K562 (cell line): ENCODE measurements around the gene BORCS5. TPM values are rescaled to one million over a fixed set of nuclear protein-coding genes. Genes with fewer than 3 reads are reported as not detected.

Source experiments
- ATAC-seq: fragments of 200-7000 bp; cut with Tn5 transposase; 3 replicates; pipeline ENCODE4 v1.9.1; 2020; ENCODE audit warnings: moderate library complexity
- BruUV-seq: library from RNA; stranded (reverse); fragments of 400-500 nt; replicated peaks from 2 replicates; lab custom pipeline; 2021; lab: Mats Ljungman, UMichigan
- CTCF ChIA-PET: fragments of 300-600 bp; formaldehyde crosslinking; extraction: SDS; loops from one replicate; lab custom pipeline; 2021; ENCODE audit warnings: low intra/inter-chr PET ratio; lab: Yijun Ruan, JAX
- POLR2A ChIA-PET: fragments of 300-600, 350-650 bp; sonication (Branson Sonifier 250); formaldehyde crosslinking; extraction: SDS; loops from one replicate; lab custom pipeline; 2021; ENCODE audit warnings: antibody characterized with exemption, inconsistent platforms; lab: Yijun Ruan, JAX
- DNase-seq, 4 experiments: peaks; one replicate each; pipeline versions ENCODE4 v3.0.0 to v3.0.0-alpha.2; 2011 to 2018; ENCODE audit warnings: low spot score in 3 of 4, mixed read lengths in 3 of 4; ENCODE audit errors: extremely low read depth in 1 of 4
- FAIRE-seq: peaks from 2 replicates; lab custom pipeline; 2011; peaks lifted over from hg19 to GRCh38; lab: Jason Lieb, UNC
- H2AFZ ChIP-seq: 2 replicates; pipeline ENCODE4 v1.6.0; 2011; ENCODE audit warnings: low read depth, low read length, control low read depth, inconsistent platforms
- H3K27ac ChIP-seq: fragments of 200-600 bp; 3 replicates; pipeline ENCODE4 v1.8.0; 2011; ENCODE audit warnings: low read depth, mild to moderate bottlenecking, control low read depth, inconsistent platforms, low read length, moderate library complexity, mixed read lengths; ENCODE audit errors: extremely low read depth
- H3K27me3 ChIP-seq, 2 experiments: fragments of 300-600 bp in 1 of 2; 2 replicates in 1 of 2; 3 replicates in 1 of 2; pipeline versions ENCODE4 v1.6.0 to v1.8.0; 2011; ENCODE audit warnings: inconsistent platforms in 2 of 2, low read length in 2 of 2, mild to moderate bottlenecking in 1 of 2, mixed read lengths in 1 of 2, moderate library complexity in 1 of 2; ENCODE audit not compliant: control insufficient read depth in 2 of 2, insufficient read depth in 2 of 2
- H3K36me3 ChIP-seq: fragments of 300-600 bp; 3 replicates; pipeline ENCODE4 v1.8.0; 2011; ENCODE audit warnings: mild to moderate bottlenecking, low read length, inconsistent platforms; ENCODE audit not compliant: control insufficient read depth, insufficient read depth
- H3K4me1 ChIP-seq, 2 experiments: fragments of 200-600 bp in 1 of 2; replicated peaks in 1 of 2; 2 replicates in 1 of 2; 3 replicates in 1 of 2; pipeline versions ENCODE4 v1.5.1 to v1.8.0; 2011; ENCODE audit warnings: inconsistent platforms in 2 of 2, low read length in 2 of 2, mild to moderate bottlenecking in 1 of 2, mixed read lengths in 1 of 2, moderate library complexity in 1 of 2; ENCODE audit not compliant: control insufficient read depth in 2 of 2, insufficient read depth in 2 of 2
- H3K4me2 ChIP-seq: 2 replicates; pipeline ENCODE4 v1.6.1; 2011; ENCODE audit warnings: low read length, control low read depth, inconsistent platforms, mixed read lengths; ENCODE audit not compliant: insufficient read depth
- H3K4me3 ChIP-seq: fragments of 200-600 bp; sonication (generic), shearing (Covaris generic); 2 replicates; pipeline ENCODE4 v1.5.1; 2016; ENCODE audit warnings: control low read depth, inconsistent platforms
- H3K79me2 ChIP-seq: fragments of 200-600 bp; 3 replicates; pipeline ENCODE4 v1.8.0; 2011; ENCODE audit warnings: low read length, inconsistent platforms; ENCODE audit not compliant: control insufficient read depth, insufficient read depth
- H3K9ac ChIP-seq, 2 experiments: 2 replicates each; pipeline versions ENCODE4 v1.6.0 to v1.6.1; 2011; ENCODE audit warnings: low read depth in 2 of 2, low read length in 2 of 2, control low read depth in 1 of 2, inconsistent platforms in 1 of 2, mild to moderate bottlenecking in 1 of 2, mixed read lengths in 1 of 2; ENCODE audit not compliant: insufficient read depth in 1 of 2
- H3K9me1 ChIP-seq: one replicate; pipeline ENCODE4 v1.6.0; 2011; ENCODE audit warnings: inconsistent platforms, mild to moderate bottlenecking, low read length, moderate library complexity; ENCODE audit not compliant: control insufficient read depth, insufficient read depth
- H3K9me3 ChIP-seq: replicated peaks from 2 replicates; pipeline ENCODE4 v1.5.1; 2011; ENCODE audit warnings: low read depth, low read length, inconsistent platforms; ENCODE audit not compliant: control insufficient read depth, insufficient read depth
- H4K20me1 ChIP-seq: replicated peaks from 2 replicates; pipeline ENCODE4 v1.6.1; 2011; ENCODE audit warnings: low read length, inconsistent platforms, mixed read lengths; ENCODE audit not compliant: control insufficient read depth, insufficient read depth
- ADNP ChIP-seq: fragments of 200-800 bp; sonication (Bioruptor generic); IDR thresholded peaks from 2 replicates; pipeline ENCODE4 v1.6.1; 2016; ENCODE audit warnings: missing genetic modification characterization, missing compliant biosample characterization
- ILK ChIP-seq: fragments of 450-650 bp; IDR thresholded peaks from 2 replicates; pipeline ENCODE4 v1.6.1; 2016; ENCODE audit warnings: missing genetic modification characterization, low read depth, mild to moderate bottlenecking, missing compliant biosample characterization, moderate library complexity, borderline replicate concordance
- MIER1 ChIP-seq: fragments of 450-650 bp; IDR thresholded peaks from 2 replicates; pipeline ENCODE4 v1.6.1; 2016; ENCODE audit warnings: antibody characterized with exemption, mild to moderate bottlenecking, low read depth
- NFYB ChIP-seq: IDR thresholded peaks from 2 replicates; pipeline ENCODE4 v1.6.1; 2011; ENCODE audit warnings: mild to moderate bottlenecking, moderate library complexity; ENCODE audit not compliant: insufficient read length; ENCODE audit errors: extremely low read depth
- POLR2AphosphoS2 ChIP-seq: IDR thresholded peaks from 2 replicates; pipeline ENCODE4 v1.6.1; 2012; ENCODE audit warnings: low read length, improper control_type of control experiment
- RFX1 ChIP-seq: fragments of 450-650 bp; IDR thresholded peaks from 2 replicates; pipeline ENCODE4 v1.6.1; 2016; ENCODE audit warnings: mild to moderate bottlenecking, moderate library complexity
- SRSF9 ChIP-seq: fragments of 200-400 bp; formaldehyde crosslinking; IDR thresholded peaks from 2 replicates; pipeline ENCODE4 v1.6.1; 2017; ENCODE audit warnings: low read depth, low read length, borderline replicate concordance
- ZNF778 ChIP-seq: fragments of 450-650 bp; formaldehyde crosslinking; IDR thresholded peaks from 2 replicates; pipeline ENCODE4 v1.4.0; 2020; ENCODE audit warnings: mild to moderate bottlenecking, moderate library complexity
- WGBS: fragments of 100-300 bp; shearing (Covaris generic); methylation state at CpG from one replicate; pipeline ENCODE4 v1.1.6; 2016; ENCODE audit warnings: low coverage, mixed read lengths; ENCODE audit not compliant: insufficient coverage; ENCODE audit errors: missing lambda C conversion rate; 5-methylcytosine and 5-hydroxymethylcytosine counted together
- in situ Hi-C: fragments of 300-500 bp; cut with MboI; formaldehyde crosslinking; loops from 4 replicates; pipeline ENCODE4 v1.15.0; 2018; ENCODE audit warnings: inconsistent platforms, mixed read lengths
- intact Hi-C: fragments of 100-400 bp; cut with micrococcal nuclease; formaldehyde crosslinking; loops from 2 replicates; pipeline ENCODE4 v1.14.2; 2022
- polyA plus RNA-seq, 8 experiments: library from polyadenylated mRNA; depleted of rRNA in 4 of 8; stranded (reverse) in 5 of 8; unstranded in 3 of 8; fragments of >200 nt; fragmentation: Nextera tagmentation in 2 of 8; fragmentation: Illumina TruSeq in 1 of 8; extraction: Ambion mirVana in 2 of 8; extraction: Trizol in 1 of 8; gene quantifications; 2 replicates each; pipeline versions ENCODE4 v1.2.1 to v1.2.3, GENCODE V29; 2011 to 2014; ENCODE audit warnings: inconsistent platforms in 1 of 8, missing spikeins in 1 of 8
- total RNA-seq, 7 experiments: library from RNA; depleted of rRNA in 6 of 7; stranded (reverse); fragments of >200 nt in 6 of 7; fragmentation: Illumina TruSeq in 2 of 7; extraction: Trizol in 2 of 7; gene quantifications; 2 replicates each; pipeline versions ENCODE4 v1.2.1 to v1.2.3, GENCODE V29; 2011 to 2021; ENCODE audit warnings: low replicate concordance in 1 of 7
- TF ChIP-seq, protein P1 (sequence below): fragments of 450-650 bp; IDR thresholded peaks from 2 replicates; pipeline ENCODE4 v1.7.0; 2016; ENCODE audit warnings: borderline replicate concordance
- TF ChIP-seq, protein P2 (sequence below), 2 experiments: fragments of 450-650 bp in 1 of 2; IDR thresholded peaks; 2 replicates each; pipeline ENCODE4 v1.6.1; 2011 to 2017; ENCODE audit warnings: low read depth in 2 of 2, antibody characterized with exemption in 1 of 2, borderline replicate concordance in 1 of 2, low read length in 1 of 2, mild to moderate bottlenecking in 1 of 2, mixed read lengths in 1 of 2; ENCODE audit not compliant: control insufficient read depth in 1 of 2
- TF ChIP-seq, protein P3 (sequence below): fragments of 450-650 bp; IDR thresholded peaks from 2 replicates; pipeline ENCODE4 v1.6.1; 2018; ENCODE audit not compliant: partially characterized antibody

Gene BORCS5
- total and polyA plus RNA-seq, 9 of the 15 experiments (the other 6 are each of a cell fraction or from before 2014, with no cell fraction given) = 0.31 to 12.4 (median 6.6) TPM

DNA sequence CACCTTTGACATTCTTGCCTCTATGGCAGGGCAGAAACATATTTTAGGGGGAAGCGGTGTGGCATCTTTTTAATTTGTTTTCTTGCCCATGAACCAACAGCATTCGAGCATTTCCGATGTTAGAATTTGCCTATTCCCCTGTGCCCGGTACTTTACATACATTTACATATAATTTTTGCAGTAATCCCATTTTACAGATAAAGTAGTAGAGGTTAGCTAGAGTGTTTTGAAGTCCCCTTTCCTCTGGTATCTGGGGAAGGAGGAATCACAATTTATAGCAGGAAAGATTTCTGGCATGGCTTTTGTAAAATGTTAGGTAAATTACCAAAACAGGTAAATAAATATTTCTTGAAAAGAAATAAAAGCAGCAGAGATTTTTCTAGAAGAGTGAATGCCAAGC, 1.6 kb downstream of the BORCS5 start (continued):
- TF ChIP-seq ADNP = no peak
- TF ChIP-seq, all 486 proteins: peak for 2

DNA sequence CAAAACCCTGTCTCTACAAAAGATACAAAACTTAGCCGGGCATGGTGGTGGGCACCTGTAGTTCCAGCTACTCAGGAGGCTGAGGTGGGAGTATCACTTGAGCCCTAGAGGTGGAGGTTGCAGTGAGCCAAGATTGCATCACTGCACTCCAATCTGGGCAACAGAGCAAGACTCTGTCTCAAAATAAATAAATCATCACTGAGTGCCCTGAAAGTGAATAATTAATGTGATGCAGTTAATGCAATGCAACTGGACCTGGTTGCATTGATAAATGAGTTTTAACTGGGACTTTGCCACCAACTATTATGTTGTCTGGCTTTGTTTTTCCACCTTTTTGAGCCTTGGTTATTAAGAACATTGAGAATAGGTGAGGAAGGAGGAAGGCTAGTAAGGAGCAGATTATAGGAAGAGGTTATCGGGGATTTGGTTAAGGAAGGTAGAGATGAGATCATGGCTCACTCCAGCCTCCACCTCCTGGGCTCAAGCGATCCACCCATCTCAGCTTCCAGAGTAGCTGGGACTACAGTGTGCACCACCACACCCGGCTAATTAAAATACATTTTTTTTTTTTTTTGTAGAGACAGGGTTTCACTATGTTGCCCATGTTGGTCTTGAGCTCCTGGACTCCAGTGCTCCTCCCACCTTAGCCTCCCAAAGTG, 8.0 kb downstream of the BORCS5 start:
- no peak overlapping the region for H3K4me2 ChIP-seq
- H3K27ac ChIP-seq = no peak overlapping the region
- intact Hi-C loops (no loop called here), in situ Hi-C loops (no loop called here)
- no peaks in the 10 kb centered on the region for H3K9me1 ChIP-seq
- POLR2A ChIA-PET = interaction anchor here (1.5 kb wide), 1 partner anchor 11 kb away, joined by 4 read pairs; no protein-coding TSS in a partner anchor
- BruUV-seq = no TSS peak
- H3K9ac ChIP-seq = no peak overlapping the region
- CTCF ChIA-PET = no interaction called here
- WGBS = 82% methylated on average over 4 of the region's 4 CpGs
- H4K20me1 ChIP-seq = no peaks in the 10 kb centered on the region
- H3K79me2 ChIP-seq = peaks cover under 1% of the 10 kb centered on the region; the same call in 1 of the 3 replicates
- ATAC-seq (no peak), DNase-seq (no peak), FAIRE-seq (no peak)
- H2AFZ ChIP-seq = no peak overlapping the region
- H3K9me3 ChIP-seq = no peaks in the 10 kb centered on the region
- H3K36me3 ChIP-seq = peaks cover 4% of the 10 kb centered on the region; the same call in 2 of the 3 replicates
- H3K27me3 ChIP-seq = no peaks in the 10 kb centered on the region
- H3K4me3 ChIP-seq = no peak overlapping the region
- H3K4me1 ChIP-seq = no peaks in the 10 kb centered on the region; a peak in 2 of 5 replicates
- TF ChIP-seq, protein P1, sequence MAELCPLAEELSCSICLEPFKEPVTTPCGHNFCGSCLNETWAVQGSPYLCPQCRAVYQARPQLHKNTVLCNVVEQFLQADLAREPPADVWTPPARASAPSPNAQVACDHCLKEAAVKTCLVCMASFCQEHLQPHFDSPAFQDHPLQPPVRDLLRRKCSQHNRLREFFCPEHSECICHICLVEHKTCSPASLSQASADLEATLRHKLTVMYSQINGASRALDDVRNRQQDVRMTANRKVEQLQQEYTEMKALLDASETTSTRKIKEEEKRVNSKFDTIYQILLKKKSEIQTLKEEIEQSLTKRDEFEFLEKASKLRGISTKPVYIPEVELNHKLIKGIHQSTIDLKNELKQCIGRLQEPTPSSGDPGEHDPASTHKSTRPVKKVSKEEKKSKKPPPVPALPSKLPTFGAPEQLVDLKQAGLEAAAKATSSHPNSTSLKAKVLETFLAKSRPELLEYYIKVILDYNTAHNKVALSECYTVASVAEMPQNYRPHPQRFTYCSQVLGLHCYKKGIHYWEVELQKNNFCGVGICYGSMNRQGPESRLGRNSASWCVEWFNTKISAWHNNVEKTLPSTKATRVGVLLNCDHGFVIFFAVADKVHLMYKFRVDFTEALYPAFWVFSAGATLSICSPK = no peak
- no peak for TF ChIP-seq SRSF9
- no peak for TF ChIP-seq MIER1
- no peak for TF ChIP-seq RFX1
- TF ChIP-seq ILK (tag) = no peak
- TF ChIP-seq NFYB = no peak
- no peak for TF ChIP-seq ZNF778 (CRISPR knock-in tag)
- TF ChIP-seq POLR2AphosphoS2 = no peak
- TF ChIP-seq, protein P2, sequence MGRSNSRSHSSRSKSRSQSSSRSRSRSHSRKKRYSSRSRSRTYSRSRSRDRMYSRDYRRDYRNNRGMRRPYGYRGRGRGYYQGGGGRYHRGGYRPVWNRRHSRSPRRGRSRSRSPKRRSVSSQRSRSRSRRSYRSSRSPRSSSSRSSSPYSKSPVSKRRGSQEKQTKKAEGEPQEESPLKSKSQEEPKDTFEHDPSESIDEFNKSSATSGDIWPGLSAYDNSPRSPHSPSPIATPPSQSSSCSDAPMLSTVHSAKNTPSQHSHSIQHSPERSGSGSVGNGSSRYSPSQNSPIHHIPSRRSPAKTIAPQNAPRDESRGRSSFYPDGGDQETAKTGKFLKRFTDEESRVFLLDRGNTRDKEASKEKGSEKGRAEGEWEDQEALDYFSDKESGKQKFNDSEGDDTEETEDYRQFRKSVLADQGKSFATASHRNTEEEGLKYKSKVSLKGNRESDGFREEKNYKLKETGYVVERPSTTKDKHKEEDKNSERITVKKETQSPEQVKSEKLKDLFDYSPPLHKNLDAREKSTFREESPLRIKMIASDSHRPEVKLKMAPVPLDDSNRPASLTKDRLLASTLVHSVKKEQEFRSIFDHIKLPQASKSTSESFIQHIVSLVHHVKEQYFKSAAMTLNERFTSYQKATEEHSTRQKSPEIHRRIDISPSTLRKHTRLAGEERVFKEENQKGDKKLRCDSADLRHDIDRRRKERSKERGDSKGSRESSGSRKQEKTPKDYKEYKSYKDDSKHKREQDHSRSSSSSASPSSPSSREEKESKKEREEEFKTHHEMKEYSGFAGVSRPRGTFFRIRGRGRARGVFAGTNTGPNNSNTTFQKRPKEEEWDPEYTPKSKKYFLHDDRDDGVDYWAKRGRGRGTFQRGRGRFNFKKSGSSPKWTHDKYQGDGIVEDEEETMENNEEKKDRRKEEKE (IDR thresholded peaks at IDR 0.05; ENCODE audit: borderline replicate concordance in 1 of 2, control insufficient read depth in 1 of 2, low read depth in 2 of 2, low read length in 1 of 2) = no peak
- TF ChIP-seq, protein P3, sequence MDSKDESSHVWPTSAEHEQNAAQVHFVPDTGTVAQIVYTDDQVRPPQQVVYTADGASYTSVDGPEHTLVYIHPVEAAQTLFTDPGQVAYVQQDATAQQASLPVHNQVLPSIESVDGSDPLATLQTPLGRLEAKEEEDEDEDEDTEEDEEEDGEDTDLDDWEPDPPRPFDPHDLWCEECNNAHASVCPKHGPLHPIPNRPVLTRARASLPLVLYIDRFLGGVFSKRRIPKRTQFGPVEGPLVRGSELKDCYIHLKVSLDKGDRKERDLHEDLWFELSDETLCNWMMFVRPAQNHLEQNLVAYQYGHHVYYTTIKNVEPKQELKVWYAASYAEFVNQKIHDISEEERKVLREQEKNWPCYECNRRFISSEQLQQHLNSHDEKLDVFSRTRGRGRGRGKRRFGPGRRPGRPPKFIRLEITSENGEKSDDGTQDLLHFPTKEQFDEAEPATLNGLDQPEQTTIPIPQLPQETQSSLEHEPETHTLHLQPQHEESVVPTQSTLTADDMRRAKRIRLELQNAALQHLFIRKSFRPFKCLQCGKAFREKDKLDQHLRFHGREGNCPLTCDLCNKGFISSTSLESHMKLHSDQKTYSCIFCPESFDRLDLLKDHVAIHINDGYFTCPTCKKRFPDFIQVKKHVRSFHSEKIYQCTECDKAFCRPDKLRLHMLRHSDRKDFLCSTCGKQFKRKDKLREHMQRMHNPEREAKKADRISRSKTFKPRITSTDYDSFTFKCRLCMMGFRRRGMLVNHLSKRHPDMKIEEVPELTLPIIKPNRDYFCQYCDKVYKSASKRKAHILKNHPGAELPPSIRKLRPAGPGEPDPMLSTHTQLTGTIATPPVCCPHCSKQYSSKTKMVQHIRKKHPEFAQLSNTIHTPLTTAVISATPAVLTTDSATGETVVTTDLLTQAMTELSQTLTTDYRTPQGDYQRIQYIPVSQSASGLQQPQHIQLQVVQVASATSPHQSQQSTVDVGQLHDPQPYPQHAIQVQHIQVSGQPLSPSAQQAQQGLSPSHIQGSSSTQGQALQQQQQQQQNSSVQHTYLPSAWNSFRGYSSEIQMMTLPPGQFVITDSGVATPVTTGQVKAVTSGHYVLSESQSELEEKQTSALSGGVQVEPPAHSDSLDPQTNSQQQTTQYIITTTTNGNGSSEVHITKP = no peak
